Endothelial cell of hepatic sinusoid (primary cell): ENCODE measurements around the gene C3orf22.

Experiments
- in situ Hi-C: cut with HindIII; loops from 2 replicates; pipeline ENCODE4 v1.10.0; 2017; ENCODE audit warnings: low sequenced_read_pairs

C3orf22 gene

GRCh38 chr3:126528800-126529541 lies 29.8 kb downstream of the C3orf22 start:
- in situ Hi-C loops = loop anchor here (10.0 kb wide), 1 partner anchor 586 kb away; no protein-coding TSS in a partner anchor

DNA sequence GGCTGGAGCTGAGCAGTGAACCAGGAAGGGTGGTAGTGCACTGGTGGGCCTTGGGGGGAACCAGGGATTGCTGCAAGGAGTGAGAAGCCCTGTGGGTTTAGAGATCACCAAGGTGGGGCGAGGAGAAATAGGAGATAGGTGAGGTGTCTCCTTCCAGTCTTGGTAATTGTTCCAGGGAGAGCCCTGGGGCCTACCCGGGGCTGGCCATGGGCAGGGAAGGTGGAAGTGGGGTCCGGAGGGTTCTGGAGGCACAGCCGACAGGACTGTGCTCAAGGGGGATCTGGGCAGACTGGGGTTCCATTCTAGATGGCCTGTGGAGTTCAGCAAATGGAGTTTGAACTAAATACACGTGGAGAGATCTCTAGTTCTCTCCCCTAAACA lies 30.3 kb downstream of the C3orf22 start:
- in situ Hi-C loops = loop anchor here (10.0 kb wide), 1 partner anchor 586 kb away; no protein-coding TSS in a partner anchor

DNA sequence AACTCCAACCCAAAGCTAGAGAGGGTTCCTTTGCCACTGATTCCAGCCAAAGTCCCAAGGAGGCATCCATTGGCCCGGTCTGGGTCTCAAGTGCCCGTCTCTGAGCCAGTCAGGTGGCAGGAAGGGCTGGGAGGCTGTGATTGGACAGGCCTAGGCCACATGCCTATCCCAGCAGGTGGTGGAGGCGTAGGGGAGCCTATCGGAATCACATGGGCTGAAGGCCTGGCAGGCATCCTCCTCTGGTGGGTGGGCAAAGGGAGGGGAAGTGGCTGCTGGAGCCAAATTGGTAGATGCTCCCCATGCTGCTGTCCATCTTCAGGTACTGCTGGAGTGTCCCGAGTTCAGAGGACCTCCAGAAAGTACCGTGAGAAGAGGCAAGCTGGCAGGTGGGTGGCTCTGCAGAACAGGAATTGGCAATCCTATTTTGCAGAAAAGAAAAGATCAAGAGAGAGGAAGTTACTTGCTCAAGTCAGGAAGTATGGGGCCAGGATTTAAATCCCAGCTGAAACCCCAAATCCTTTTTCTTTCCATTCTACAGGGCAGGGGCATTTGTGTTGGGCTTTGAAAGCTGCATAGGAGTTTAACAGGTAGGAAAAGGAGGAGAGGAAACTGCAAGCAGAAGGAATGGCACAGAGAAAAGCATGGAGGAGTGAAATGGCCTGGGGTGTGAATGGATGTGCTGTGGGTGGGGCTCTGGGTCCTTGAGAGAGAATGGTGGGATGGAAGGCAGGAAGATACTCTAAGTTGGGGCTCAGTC lies 31.1 kb downstream of the C3orf22 start:
- in situ Hi-C loops = loop anchor here (10.0 kb wide), 1 partner anchor 587 kb away; no protein-coding TSS in a partner anchor

GRCh38 chr3:126527006-126527405 lies 31.7 kb downstream of the C3orf22 start:
- in situ Hi-C loops = loop anchor here (10.0 kb wide), 1 partner anchor 588 kb away; no protein-coding TSS in a partner anchor

- in situ Hi-C loops = loop anchor here (10.0 kb wide), 1 partner anchor 588 kb away; no protein-coding TSS in a partner anchor
Observed at GRCh38 chr3:126526668-126527005, 32.1 kb downstream of the C3orf22 start.

GRCh38 chr3:126525853-126526667 lies 32.7 kb downstream of the C3orf22 start:
- in situ Hi-C loops = loop anchor here (10.0 kb wide), 1 partner anchor 589 kb away; no protein-coding TSS in a partner anchor

GRCh38 chr3:126525091-126525852 lies 33.5 kb downstream of the C3orf22 start:
- in situ Hi-C loops = loop anchor here (10.0 kb wide), 1 partner anchor 590 kb away; no protein-coding TSS in a partner anchor

DNA sequence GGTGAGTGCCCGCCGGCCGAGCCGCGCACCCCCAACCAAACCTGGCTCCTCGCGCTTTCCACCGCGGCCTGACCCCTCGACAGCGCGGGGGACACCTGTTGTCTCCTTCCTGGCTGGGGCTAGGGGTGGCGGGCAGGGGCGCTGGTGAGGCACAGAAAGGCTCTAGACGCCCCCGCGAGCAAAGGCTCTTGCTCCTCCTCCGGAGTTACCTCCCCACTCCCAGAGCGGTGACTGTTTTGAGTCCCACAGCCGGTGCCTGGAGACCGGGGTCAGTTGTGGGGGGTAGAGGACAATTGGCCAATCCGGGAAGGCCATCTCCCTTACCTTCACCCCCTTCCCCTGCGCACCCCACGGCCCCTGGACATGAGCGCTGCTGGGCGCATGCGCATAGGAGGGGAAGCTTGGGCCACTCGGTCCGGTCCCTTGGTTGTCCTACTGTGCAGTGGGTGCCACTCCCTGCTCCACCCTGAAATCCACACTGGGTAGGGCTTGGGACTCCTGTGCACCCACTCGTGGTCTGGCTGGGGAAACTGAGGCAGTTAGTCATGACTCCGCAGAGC lies 34.2 kb downstream of the C3orf22 start:
- in situ Hi-C loops = loop anchor here (5.0 to 10.0 kb wide), 2 partner anchors 138 to 590 kb away; no protein-coding TSS in a partner anchor

DNA sequence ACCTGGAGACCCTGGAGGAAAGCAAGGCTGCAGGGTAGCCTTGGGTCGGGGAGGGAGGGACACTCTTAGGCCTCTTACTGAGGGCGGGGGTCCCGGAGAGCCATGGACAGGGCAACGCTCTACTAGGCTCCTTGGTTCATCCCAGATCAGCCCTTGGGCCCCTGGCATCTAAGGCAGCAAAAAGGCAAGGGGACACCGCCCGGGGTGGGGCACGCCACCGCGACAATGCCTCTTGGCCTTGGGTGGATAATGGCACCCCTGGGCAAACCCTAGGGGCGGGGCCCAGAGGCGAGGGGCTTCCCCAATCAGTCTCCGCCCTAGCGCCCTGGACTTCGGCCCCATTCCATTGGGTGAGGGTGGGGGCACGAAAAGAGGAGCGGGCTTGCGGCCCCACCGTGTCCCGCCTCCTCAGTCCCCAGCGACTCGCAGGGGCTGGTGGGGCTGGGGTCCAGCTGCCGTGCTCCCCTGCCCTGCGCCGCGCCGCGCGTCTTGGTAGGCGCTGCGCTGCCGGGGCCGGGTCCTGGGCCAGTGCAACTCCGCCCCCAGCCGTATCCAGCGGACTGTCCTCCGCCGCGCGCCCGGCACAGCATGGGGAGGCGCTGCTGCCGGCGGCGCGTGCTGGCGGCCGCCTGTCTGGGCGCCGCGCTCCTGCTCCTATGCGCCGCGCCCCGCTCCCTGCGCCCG lies 34.8 kb downstream of the C3orf22 start, which contains the start of gene CHST13:
Gene CHST13 (plus strand): TSS at position 411 of the 684 bp plus-strand sequence. CDS start 178 bp downstream, at position 589.
- in situ Hi-C loops = loop anchor here (5.0 to 10.0 kb wide), 2 partner anchors 138 to 591 kb away; no protein-coding TSS in a partner anchor

- in situ Hi-C loops = loop anchor here (5.0 to 10.0 kb wide), 2 partner anchors 140 to 592 kb away; no protein-coding TSS in a partner anchor
Observed at GRCh38 chr3:126522363-126522788, 36.4 kb downstream of the C3orf22 start.

DNA sequence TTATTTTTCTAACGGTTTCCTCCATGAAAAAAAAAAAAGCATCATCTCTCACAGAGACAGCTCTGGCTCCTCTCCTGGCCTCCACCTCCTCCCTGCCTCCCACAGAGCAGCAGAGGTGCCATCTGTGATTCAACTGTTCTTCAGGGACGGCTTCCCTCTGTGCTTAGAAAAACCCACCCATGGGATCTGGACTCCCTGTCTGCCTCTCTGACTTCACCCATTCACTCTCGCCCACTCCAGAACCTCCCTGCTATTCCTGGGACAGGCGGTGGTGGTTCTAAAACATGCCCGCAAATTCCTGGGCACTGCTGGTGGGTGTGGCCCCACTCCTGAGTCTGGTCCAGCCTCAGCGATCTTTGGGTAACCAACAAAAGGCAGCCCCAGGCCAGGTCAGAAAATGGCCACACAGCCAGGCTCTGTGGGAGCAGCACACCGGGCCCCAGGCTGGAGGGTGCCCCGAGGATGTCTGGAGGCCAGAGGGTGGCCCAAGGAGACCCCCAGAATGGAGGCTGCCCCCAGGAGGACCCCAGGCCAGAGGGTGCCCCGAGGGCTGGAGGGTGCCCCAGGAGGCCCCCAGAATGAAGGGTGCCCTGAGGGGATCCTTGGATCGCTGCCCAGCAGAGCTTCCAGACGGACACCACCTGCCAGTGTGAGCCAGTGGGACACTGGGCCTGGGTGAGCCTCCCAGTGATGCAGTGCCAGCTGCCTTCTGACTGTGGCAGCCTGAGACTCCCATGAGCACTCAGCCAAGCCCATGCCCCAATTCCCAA lies 37.4 kb downstream of the C3orf22 start:
- in situ Hi-C loops = loop anchor here (5.0 to 10.0 kb wide), 2 partner anchors 141 to 593 kb away; no protein-coding TSS in a partner anchor

GRCh38 chr3:126519506-126520455 lies 39.0 kb downstream of the C3orf22 start:
- in situ Hi-C loops = loop anchor here (5.0 to 10.0 kb wide), 2 partner anchors 143 to 595 kb away; no protein-coding TSS in a partner anchor

GRCh38 chr3:126518779-126519177 lies 40.0 kb downstream of the C3orf22 start:
- in situ Hi-C loops = no loop called here

DNA sequence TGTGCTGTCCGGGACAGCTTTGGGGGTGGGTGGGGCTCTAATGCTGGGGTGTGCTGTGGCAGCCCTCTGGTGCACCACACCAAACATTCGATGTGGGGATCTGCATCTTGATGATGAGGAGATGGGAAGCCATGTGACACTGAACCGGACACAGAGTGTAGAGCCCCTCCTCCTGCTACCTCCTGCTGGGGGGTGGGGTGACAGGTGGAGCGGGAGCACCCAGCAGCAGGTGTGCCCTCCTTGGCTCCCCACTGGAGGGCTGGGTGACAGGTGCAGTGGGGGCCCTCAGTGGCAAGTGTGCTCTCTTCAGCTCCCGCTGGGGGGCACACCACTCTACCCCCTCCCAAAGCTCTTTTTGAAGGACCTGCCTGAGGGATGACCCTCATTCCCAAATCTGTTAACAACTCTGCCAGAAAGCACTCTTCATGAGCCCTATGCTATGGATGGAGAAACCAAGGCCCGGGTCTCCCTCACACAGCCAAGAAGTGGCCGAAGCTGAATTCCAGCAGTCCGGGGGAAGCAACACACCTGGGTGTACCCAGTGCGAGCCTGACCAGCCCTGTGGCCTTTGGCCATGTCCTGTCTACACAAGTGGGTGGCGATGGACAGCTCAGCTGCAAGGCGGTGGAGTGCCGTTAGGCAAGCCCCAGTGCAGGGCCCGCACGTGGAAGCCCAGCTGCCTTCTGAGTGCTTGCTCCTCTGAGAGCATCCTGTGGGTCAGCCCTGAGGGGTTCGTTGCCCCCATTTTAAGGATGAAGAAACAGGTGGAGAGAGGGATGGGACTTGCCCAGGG lies 40.5 kb downstream of the C3orf22 start:
- in situ Hi-C loops = no loop called here

GRCh38 chr3:126517291-126517951 lies 41.3 kb downstream of the C3orf22 start, which contains the start of gene UROC1:
Gene UROC1, minus strand, starts transcription at chr3:126517773. Its CDS starts 54 bp downstream, at chr3:126517719.
- in situ Hi-C loops = no loop called here
